DMS153 treated with DMSO at 0.1 percent for 48 hours (cell line): ENCODE results near the gene FADS1.

Source experiments
- DNase-seq: peaks from one replicate; lab custom pipeline; 2025; ENCODE audit not compliant: unreplicated experiment; lab: John Stamatoyannopoulos, UW

Gene FADS1

DNA sequence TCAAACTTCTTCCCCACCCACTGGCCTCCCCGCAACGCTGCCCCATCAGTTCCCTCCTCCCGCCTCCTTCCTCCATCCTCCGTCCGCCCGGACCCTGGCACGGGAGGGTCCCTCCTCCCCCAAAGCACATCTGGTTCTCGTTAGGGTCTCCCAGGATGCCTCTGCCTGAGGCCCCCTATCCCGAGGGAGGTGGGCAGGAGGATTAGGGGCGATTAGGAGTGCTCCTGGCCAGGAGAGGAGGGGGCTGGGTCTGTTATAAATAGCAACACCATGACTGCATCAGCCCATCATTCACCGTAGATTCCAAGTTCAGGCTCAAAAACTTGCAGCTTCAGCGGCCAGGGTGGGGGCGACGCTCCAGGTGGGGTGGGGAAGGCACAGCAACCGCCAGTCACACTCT lies 54.0 kb downstream of the FADS1 start:
- DNase-seq = no peak

DNA sequence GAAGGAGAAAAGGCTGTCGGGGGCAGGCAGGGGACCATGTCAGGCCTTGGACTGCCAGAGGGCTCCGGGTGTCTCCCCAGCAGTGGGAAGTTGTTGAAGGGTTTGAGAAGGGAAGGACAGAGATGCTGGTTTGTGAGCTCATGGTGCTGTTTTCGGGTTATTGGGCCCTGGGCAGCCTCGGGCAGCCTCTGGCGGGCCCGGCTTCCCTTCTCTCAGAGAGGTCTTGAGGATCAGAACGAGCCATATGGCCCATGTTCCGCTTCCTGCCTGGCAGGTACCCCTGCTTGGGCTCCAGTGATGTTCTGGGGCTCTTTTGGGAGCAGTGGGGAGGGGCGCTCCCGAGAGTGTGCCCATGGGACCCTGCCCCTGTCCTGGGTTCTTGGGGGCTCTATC lies 54.6 kb downstream of the FADS1 start:
- DNase-seq = no peak

DNA sequence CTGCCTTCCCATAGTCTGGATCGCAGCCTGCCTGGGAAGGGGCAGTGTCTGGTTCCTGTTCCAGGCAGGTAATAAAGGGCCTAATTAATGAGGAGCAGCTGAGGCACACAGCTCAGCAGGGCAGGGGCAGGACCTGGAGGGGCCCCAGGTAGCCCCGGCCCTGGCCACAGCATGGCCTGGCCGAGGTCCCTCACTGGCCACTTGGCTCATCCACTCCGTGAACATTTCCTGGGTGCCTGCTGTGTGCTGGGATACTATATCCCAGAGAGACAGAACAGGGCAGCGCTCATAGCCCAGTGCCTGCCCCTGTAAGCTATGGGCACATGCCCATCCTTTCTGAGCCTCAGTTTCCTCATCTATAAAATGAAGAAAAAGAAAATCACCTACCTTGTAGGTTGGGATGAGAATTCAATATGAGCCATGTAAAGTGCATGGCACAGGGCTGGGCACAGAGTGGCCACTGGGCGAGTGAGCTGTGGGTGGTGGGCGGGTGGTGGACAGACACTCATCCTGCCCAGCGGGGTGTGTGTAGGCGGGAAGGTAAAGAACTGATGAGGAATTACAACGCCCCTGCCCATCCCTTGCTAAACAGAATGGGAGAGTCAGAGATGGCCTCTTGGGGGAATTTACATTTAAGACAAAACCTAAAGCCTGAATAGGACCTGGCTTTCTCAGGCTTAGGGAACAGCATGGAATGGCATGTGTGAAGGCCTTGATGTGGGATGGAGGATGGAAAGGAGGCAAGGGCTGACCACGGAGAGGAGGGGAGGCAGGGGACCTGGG lies 55.2 kb downstream of the FADS1 start:
- no peak for DNase-seq

DNA sequence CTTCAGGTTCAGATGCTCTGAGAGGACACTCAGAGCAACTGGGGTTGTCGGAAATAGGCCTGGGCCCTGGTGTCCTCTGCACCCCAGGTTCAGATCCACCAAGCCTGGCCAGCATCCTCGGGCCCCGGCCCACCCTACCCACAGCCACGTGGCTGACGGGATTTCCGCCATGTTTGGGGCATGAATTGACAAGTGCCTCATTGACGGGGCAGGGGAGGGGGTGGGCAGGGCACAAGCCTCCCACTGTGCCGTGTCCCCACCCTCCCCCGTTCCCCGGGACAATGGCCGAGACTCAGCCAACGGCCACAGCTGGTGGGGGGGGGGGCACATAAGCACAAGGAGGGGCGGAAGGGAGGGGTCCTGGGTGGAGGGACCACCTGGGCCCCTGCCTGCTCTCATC lies 55.9 kb downstream of the FADS1 start:
- no peak for DNase-seq

DNA sequence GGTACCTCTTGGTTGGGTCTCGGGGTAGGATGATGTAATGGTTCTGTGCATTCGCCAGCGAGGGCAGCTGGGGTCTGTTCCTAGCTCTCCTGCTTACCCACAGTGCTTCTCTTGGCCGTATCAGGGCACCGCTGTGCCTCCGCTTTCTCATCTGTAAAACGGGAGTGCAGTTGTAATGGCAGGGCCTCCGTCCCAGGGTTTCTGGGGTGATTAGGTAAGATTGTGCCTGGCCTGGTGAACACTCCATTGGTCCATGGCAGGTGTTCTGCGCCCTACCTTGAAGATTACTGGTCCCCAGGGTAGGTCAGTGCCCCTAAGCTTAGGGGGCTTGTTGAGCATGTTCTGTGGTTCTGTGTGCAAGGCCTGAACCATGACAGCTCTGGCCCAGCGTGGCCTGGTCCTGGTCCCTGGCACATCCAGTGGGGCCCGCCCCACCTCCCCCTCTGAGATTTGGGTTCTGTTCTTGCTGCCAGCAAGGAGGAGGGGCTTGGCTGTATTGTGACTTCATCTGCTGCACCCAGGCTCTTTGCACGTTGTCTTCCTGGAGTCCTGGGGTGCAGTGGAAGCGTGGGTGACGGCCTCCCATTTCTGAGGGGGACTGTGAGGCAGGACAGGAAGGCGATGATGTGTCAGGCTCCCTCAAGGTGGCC lies 59.5 kb downstream of the FADS1 start:
- no peak for DNase-seq

DNA sequence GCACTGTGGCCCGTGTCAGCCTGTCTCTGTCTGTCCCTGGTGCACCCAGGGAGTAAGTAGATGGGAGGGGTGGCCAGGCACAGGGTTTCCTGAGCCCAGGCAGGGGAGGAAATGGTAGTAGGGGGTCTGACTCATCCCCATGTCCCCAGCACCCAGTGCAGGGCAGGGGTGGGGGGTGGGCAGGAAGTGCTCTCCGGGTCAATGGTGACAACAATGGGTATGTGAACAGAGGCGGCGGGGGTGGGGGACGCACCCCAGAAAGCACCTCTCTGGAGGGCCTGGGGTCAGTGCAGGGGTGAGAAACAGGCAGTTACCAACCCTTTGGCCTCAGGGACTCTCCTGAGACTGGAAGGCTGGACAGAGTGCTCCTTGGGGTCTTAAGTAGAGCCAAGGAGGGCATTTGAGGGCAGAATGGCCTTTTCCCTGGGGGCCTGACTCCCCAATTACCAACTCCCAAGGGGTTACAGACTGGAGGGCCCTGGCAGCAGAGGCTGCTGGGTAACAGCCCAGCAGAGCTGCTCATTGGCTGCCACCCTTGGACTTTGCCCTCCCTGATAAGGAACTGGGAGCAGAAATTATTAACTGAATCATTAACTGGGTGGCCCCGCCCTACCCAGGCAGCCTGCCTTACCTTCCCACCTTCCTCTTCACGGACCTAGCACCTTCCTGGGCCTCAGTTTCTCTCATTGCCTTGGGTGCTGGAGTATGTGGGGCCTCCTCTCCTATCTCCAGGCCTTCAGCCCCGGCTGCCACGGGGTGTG lies 60.2 kb downstream of the FADS1 start:
- no peak for DNase-seq

DNA sequence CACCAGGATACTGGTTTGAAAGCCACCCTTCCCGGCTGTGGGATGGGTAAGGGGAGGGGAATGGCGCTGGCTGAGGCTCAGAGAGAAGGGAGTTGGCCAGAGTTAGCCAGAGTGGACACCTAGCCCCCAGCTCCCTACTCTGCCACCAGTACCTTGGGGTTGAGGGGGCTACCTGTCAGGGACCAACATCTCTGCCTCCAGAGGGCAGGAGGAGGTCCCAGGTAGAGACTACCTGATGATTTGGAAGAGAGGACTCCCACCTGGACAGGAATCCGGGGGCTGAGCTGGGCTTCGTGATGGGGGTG lies 60.7 kb downstream of the FADS1 start:
- DNase-seq = no peak

DNA sequence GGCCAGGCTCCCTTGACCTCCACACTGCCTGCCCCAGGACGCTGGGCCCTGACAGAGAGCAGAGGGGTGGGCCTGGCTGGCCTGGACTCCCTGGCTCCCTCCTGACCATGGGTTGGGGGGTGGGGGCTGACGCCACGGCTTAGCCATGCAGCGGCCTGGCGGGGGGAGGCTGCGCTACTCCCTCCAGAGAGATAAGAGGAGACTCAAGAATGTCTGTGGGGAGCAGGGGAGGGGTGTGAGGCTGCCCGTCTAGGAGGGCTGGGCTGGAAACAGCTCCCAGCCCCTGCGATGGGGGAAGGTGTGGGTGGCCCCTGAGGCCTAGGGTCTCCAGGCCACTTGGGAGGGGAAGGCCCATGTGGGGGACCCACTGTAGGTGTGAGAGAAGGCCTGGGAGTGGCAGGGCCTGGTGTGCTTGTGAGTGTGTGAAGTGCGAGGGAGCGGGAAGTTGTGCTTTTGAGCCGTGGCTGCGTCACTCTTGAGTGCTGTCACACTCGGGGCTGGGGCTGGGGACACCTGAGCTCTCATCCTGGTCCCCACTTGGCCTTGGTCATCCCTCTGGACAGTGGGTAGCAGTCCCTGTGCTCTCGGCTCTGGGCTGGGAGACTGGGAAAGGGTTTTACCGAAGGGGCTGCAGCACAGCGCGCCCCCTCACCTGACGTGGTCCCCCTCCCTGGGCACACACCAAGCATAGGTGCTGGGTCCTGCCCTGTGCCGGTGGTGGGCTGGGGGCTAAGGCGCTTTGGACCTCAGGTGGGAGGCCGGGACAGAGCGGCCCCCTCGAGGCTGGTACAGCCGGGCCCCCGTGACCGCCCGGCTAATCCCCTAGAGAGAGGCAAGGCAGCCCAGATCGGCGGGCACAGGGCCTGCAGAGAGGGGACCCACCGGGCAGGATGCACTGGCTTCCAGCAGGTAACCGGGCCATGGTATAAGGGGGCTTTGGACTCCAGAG lies 62.0 kb downstream of the FADS1 start:
- no peak for DNase-seq

DNA sequence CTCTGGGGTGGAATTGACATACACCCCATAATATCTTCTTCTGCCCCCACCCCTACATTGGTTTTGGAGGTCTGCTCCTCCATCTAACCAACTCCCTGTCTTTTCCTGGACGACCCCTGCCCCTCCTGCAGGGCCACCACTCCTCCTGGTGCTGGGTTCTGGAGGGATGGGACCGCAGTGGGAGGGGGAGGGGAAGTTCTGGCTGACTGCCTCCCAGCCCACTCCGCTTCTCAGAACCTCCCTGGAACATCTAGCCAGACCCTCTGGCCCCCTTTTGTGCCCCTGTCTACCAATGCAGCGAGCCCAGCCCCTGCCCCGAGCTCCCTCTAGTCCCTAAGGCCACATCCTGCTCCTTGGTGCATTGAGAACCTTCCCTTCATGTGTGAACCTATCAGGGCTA lies 63.1 kb downstream of the FADS1 start:
- DNase-seq = no peak

DNA sequence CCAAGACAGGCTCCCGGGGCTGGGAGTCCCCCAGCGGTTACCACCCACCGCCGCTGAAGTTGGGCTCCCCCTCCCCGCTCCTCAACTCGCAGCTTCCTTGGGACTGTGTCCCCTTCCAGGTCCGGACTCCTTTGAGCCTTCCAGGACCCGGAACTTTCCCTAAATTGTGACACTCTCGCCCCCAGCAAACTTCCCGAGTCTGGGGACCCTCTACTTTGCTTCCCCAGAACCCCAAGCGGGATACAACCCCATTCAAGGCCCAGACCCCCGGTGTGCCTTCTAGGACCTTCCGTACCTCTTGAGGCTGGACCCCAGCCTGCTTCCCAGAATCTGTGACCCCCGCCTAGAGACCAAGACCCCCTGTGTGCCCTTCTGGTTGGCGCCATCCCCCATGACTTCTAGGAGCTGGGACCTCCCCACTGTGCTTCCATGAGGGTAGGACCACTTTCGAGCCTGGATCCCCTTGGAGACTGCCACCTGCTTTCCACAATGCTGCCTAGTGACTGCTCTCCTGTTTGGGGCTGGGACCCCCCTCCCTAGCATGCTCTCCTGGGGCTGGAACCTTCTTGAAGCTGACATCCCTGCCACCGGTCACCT lies 63.8 kb downstream of the FADS1 start:
- no peak for DNase-seq

DNA sequence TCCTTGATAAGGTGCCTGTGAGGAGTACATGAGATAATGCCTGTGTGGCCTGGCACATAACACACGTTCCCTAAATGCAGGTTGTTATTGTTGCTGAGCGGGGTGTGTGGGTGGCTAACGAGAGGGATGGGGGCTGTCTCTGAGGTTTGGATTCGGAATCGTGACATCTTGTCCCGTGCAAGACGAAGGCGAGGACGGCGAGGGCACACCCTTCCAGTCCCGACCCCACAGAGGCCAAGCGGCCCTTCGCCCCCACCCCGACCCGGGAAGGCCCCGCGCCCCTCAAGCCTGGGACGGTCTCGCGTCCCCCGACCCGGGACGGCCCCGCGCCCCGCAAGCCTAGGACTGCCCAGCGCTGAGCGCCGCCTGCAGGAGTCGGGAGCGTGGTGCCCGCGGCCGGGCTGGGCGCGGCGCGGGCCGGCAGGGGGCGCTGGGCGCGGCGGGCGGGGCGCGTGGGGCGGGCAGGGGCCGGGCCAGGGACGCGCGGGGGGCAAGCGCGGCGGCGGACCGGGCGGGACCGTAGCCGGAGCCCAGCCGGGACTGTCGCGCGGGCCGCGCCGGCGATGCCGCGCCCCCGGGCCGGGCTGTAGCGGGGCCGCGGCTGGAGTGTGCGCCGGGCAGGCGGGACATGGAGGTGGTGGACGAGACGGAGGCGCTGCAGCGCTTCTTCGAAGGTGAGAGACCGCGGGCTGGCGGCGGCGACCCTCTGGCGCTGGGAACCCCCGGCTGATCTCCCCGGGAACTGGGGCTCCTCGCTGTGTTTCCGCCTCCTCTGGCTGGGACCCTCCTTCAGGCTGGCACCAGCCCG lies 64.5 kb downstream of the FADS1 start, which contains the start of gene MYRF:
MYRF (plus strand) TSS at position 520 of the 808 bp plus-strand sequence; CDS start at position 629, 109 bp downstream.
- no peak for DNase-seq

DNA sequence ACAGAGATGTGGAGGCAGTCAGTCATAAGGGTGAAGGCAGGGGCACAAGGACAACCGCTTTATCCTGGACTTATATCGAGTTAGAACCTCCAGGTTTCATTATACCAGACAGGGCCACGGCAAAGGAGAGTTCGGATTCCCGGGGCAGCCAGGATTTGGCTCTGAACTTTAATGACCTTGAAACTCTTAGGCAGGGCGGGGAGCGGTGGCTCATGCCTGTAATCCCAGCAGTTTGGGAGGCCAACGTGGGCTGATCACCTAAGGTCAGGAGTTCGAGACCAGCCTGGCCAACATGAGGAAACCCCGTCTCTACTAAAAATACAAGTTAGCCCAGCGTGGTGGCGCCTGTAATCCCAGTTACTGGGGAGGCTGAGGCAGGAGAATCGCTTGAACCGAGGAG lies 65.4 kb downstream of the FADS1 start:
- DNase-seq = no peak

DNA sequence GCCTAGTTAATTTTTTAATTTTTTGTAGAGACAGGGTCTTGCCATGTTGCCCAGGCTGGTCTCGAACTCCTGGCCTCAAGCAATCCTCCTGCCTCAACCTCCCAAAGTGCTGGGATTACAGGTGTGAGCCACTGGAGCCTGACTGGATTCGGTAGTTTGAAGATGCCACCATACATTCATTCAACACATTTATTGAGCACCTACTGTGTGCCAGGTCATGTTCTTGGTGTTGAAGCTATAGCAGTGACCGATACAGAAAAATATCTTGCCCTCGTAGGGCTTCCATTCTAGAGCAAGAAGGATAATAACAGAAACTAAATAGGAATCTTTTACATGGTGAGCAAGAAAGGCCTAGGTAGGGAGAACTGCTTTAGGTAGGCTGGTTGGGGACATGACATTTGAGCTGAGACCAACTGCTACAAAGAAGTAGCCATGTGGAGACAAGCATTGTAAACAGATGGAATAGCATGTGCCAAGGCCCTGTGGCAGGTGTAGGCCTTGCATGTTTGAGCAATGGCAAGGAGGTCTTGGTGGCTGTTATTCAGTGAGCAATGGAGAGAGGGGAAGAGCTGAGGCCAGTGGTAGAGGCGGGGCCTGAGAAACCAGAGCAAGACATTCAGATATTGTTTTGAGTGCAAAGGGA lies 66.1 kb downstream of the FADS1 start:
- DNase-seq = no peak
